Activated T-cell treated with anti-CD3 and anti-CD28 coated beads for 4 hours (primary cell): ENCODE results near the gene CEP85L.

Experiments
- DNase-seq: peaks from one replicate; pipeline ENCODE4 v3.0.0-alpha.2; 2020

The CEP85L gene

DNA sequence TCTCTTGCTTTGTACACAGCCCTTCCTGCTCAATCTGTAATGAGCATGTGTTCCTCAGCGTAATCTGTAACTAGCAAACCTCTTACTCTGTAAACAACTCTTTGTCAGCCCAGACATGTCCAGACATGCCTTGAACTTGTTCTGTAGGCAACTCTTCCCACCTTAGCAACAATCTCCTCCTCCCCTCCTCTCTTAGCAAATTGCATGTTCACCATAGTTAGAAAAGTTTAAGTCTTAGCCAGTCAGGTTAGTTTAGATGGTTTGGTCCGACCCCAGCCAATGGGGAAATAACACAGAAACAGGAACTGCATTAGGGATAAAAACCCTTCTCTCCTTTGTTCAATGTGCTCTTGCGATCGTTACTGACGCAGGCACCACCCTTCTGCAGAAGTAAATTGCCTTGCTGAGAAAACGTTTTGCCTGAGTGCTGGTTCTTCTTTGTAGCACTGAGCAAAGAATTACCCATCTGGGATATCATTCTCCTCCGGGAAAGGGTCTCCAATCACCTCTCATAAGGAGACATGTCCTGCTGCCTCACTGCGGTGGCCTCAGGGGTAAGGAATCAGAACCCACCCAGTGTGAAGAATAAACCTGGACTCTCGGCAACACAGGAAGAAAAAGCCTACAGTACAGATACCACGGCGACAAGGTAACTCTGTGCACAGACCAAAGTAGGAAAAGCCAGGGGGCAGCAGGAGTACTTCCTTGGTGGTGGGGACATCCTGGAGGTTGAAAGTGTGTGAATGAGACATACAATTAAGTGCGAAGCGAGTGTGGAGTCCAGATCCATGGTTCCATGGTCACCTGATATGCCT, 77.1 kb downstream of the CEP85L start:
- DNase-seq, result no peak

DNA sequence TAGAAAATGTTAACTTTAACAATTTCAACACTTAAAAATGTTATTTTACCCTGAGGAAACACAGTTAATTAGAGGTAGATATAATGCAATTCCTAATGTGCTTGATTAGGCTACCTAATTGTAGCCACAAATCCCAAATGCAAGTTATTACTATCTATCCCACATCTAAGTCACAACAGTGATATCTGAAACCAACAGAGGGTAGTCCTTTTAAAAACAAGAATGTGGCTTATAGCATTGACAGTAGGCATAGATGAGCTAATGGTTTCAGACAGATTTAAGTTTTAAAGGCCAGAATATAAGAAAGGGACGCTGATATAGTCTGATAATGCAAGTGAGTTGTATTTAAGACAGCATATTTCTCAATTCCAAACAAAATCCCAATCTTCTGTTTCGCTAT, 80.3 kb downstream of the CEP85L start:
- DNase-seq, result no peak

DNA sequence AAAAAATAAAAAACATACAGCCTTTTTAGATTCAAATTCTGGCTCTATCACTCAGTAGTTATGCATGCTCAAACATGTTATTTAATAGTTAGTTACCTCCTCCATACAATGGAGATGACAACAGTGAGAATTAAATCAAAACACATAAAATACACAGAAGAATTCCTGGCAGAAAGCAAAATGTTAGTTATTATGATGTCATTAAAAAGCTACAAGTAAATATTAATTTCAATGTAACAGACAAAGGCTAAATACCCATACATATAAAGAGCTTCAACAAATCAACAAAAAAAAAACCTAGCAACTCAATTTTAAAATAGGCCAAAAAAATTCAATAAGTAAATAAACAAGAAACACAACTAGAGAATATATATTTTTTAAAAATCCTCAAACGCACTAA, 81.9 kb downstream of the CEP85L start:
- DNase-seq, result no peak

DNA sequence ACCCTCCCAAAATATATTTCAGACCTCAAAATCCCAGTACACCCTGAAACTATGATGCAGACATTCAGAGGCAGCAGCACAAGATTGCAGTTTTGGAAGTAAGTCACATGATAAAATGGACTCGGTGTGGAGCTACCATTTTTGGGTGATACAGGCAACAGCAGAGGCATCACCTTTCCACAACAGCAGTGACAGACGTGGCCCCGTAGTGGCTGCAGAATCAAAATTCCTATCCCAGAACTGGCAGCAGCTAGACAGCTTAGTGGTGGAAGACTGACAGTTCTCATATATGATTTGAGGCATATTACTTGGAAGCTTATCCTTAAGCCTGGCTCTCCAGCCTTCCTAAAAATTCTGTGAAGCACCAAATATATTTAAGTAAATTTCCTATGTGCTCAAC, 83.4 kb downstream of the CEP85L start:
- no peak for DNase-seq

DNA sequence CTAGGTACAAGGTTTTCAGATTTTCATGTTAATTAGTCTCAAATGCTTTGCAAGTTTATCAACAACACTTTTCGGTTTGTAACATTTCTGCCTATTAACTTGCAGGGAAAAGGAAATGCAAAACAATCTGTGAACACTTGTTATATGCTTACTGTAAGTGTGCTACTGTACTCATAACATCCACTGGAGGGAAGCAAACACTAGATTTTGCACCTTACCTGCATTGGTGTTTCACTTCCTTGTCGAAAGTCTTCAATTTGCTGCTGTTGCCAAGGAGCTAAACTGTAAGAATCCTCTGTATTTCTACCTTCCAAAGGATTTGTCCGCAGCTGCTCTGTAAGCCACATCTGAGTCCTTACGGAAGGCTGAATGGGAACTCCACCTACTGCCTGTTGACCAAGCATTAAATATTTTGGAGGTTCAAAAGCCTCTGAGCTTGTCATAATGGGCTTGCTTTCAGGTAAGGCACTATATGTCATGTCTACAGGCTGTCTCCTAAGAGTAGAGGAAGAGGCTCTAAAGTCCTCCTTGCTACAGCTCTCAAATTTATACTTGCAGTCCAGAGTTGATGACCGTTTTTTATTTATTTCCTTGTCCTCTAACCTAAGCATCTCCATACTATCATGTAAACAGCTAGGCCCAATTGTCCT, 86.0 kb downstream of the CEP85L start:
- DNase-seq, result no peak

DNA sequence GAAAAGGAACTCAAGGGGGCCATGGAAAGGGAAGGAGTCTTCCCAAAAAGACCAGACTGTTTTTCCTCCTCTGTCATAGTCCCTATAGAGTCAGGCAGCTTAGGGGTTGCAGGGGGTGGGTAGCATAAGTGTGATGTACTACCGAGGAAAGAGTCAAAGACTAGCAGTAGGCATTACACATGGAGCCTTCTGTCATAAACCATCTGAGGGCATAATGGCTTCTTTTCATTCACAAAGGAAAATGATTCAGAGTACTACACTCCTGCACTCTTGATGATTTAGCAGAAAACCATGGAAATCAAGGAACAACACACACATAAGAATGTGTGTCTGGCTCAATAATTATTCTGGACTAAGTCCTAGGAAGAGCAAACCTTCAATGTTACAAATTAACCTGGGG, 88.4 kb downstream of the CEP85L start:
- DNase-seq, result no peak

DNA sequence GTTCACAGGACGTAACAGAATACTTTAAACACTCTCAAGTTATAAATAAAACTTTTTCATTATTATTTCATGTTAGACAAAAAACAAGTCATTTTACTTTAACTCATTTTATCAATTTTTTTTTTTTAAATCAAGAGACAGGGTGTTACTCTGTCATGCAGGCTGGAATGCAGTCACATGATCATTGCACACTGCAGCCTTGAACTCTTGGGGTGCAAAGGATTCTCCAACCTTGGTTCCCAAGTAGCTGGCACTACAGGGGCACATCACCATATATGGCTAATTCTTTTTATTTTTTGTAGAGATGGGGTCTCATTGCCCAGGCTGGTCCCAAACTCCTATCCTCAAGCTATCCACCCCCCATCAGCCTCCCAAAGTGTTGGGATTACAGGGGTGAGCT, 89.1 kb downstream of the CEP85L start:
- DNase-seq, result no peak

DNA sequence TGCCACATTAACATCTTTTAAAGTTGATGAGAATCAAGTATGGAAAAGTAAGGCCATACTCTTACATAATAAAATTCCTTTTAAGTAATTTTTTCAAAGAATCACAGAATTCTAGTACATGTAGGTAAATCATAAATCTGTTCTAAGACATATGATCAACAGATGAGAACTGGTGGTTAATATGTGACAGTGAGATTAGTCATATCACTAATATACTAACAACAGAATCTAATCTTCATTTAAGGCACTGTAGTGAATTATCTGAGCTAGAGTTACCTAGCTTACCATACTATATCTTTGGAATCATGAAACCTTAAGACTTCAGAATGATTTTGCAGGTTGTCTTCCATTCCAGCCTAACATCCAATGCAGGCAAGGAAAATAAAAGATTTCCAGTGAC, 91.7 kb downstream of the CEP85L start:
- no peak for DNase-seq

DNA sequence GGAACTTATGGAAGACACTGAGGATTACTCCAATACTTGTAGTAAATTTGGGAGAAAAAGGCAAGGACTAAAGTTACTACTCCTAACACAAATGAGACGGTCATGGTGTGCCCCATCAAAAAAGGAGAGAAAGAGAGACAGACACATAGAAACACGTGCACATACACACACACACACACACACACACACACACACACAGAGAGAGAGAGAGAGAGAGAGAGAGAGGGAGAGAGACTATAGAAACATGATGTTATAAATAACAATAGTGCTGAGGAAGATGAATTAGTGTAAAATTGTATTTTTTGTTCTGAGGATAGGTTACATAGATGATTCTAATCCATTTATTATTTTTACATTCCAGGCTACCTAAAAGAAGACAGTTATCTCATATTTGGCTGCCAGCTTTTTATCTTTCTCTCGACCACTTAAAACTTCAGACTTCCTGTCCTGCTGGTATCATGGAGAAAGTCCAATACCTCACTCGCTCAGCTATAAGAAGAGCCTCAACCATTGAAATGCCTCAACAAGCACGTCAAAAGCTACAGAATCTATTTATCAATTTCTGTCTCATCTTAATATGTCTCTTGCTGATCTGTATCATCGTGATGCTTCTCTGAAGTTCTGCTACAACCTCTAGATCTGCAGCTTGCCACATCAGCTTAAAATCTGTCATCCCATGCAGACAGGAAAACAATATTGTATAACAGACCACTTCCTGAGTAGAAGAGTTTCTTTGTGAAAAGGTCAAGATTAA, 92.8 kb downstream of the CEP85L start:
- DNase-seq, result no peak

DNA sequence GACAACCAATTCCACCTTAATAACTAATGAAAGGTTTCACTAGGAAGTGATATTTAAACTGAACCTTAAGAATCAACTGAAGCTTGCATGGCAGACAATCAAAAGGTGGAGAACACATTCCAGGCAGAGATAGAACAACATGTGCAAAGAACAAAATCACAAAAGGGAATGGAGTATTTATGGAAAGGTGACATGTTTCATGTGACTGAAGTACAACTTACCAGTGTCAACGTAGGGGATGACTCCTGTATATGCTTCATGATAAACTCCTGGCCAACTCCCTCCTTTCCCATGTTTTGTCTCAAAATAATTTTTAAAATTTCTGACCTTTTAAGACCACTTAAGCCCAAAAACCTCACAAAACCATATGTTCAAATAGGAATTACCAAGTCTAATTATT, 96.7 kb downstream of the CEP85L start:
- DNase-seq, result no peak

DNA sequence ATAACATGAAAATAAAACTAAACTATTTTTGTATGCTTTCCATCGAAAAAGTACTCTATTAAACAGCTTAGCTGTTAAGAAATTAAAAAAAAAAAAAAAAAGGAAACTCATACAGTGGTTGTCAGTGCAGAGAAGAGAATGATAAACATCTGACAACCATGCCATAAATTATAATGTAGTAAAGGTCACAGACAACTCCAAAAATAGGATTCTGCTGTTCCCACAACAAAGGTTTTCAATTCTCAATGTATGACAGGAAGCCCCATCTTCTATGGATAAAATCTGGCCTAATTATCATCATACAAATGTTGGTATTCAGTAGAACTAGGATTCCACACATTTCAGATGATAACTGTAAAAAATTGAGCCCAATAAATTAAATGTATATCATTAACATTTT, 98.3 kb downstream of the CEP85L start:
- no peak for DNase-seq

DNA sequence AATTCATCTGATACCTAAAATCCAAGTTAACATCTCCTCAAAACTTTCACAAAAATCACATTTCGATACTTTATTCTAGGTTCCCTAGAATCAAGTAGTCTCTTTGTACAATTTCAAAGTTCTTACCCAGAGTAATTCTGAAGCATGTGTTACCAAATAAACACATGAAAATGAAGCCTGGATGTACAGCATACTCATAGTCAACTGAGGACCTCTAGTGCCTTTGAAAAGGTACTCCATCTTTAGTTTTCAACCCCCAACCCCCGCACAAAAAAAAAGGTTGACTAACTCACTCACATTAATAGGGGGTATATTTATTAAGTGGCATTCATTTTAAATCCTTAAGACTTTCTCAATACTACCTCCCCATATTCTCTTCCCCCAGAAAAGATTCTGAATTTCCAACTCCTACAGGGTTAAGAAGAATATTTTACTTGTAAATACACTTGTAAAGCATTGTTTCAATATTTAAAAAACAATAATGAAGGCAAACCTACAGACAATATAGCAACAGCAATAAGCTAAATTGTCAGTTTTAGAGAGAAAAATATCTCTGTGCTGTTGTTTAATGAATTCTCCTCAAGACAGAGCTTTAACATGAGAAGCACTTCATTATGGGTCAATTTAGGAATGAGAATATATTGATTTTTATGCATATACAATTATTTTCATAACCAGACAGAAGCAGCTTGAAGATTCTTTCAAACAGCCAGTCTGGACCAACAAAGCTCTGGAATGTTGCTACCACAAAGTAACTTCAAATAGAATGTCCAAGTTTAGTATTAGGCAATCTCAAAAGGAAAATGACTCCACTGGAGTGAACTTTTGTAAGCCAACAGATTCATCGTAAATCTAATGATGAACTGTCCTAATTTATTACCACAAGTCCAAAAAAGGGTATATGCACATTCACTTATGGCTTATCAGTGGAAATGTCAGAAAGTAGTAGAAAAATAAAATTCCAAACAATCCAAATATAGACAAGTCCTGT, 100.0 kb downstream of the CEP85L start:
- no peak for DNase-seq

DNA sequence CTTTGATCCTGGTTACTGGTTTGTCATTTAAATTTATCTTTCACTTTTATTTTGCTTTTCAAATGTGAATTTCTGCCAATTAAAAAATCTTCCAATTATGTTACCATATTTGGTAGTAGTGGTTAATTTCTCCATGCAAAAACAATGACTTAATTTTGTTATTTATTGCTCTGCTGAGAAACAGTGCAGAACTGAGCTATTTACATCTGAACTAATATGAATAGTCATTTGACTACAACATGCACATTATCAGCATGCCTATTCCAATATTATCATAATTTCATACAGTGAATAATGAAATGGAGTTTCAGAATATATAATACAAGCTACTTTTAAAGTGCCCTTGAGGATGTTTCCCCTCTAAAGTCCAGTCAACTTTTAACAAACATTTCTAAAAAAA, 102.8 kb downstream of the CEP85L start:
- DNase-seq, result no peak

DNA sequence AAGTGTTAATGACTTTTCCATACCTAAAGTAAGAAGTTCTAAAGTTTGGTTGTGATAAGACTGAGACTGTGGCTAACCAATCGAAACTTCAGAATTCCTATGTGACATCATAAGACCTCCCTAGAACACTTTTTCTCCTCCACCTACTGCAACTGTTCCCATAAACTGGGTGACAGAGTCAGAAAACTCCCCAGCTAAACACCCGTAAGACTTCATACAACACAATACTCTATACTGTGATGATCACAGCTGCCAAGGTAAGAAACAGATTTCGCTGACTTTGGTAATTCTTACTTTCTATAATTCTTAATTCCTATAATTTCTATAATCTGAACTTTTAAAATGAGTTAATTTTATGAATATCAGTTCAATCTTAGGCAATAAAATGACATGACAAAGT, 103.3 kb downstream of the CEP85L start, which contains the start of gene PLN:
TSS of gene PLN (plus strand) at position 161 of the 400 bp plus-strand sequence. CDS start 10,626 bp downstream, outside the sequence.
- DNase-seq, result no peak

DNA sequence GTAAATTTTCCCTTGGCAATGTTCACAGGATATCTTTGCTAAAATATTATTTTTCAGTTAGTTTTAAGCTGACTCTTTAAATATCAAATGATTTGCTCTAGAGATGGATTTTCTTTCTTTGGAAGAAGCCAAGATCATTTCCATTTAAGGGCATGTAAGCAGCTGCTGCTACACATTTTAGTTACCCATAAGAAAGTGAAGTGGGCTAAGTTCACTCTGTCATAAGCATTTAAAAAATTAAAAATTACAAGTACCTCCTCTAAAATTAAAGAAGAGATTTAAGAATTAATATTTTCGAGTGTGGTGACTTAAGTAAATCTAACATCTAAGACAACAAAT, 104.5 kb downstream of the CEP85L start:
- DNase-seq, result no peak

DNA sequence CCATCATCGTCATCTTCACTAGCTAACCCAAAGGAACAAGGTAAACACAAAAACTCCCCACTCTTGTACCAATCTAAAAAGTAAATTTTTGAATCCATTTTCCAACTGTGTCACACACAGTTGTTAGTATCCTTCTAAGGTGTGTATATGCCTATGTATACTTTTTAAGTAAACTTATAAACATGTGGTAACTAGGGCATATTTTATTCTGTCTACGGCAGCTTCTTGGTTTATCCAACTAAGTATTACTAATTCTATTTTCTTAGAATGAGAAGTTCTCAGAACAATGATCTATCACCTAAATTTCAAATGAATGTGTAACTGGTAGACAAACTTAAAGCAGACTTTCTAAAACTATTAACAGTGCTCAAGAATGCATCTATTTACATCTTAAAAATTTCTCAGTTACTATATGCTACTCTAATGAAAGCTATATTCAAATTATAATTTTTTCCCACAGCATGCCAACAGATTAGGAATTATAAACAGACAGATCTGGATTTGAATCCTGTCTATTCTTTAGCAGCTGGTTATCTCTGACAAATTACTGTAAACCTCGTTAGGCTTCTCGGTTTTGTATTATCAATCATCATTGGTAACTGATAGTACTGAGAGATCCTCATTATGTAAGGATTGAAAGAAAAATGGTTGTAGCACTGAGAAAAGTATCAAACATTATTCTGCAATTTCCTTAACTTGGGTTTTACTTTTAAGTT, 105.1 kb downstream of the CEP85L start:
- DNase-seq, result no peak

DNA sequence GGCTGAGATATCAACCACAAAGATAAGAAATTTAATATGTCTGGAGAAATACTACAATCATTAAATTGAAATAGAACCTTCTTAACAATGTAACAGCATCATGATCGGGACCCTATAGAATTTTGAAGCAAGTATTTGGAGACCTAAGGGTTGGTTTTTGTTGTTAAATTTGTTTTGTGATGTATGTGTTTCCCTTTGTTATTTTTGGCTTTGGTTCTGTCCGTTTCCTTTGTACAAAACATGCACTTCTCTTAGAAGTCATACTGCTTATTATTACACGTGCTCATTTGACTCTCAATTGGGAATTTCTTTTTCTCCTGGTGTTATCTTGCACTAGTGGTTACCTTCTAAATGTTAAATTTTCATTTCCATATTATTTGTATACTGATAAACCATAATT, 107.3 kb downstream of the CEP85L start:
- DNase-seq, result no peak

DNA sequence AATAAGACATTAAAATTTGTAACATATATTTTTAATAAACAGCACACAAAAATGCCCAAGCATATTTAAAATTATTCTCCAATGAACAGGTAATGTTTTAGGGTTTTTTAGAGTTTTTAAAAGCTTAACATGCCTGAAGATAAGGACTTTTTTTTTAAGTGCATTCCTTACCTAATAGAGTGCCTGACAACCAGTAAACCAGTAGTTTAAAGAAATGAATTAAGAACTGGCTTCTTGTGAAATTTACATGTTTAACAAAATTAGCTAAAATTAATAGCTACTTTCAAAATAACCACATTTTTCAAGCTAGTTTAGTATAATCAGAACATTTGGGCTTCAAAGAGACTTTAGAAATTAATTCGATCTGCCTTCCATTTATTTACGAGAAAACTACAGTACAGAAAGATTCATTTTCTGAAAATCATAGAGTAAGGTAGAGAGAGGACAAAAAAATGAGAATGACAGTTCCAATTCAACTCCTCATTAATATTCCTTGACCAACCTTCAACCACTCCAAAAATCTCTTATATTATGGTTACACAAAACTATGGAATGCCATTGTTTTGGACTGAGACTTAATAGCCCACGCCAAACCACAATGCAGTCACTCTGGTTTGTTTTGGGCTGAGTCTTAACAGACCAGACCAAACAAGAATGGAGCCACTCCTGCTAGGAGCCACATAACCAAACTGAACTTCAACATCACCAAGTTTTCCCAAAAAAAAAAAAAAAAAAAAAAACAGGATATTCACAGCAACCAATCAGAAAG, 109.0 kb downstream of the CEP85L start:
- no peak for DNase-seq

DNA sequence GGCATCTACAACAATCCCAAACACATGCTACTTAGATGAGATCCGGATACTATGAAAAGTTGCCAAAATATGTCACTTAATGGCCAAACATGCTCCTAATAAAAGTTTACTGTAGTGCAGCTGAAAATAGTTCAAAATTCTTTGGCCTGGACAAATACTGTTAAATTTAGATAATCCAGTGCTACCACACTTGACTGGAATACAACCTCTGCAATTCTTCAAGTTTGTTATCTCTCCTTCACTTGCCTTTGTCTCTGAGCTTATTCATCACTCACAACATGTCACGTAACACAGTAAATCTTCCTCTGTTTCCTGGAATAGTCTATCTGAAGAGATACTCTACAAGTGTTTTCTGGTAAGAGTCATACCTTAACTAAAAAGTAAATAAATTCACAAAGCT, 113.8 kb downstream of the CEP85L start:
- DNase-seq, result no peak

DNA sequence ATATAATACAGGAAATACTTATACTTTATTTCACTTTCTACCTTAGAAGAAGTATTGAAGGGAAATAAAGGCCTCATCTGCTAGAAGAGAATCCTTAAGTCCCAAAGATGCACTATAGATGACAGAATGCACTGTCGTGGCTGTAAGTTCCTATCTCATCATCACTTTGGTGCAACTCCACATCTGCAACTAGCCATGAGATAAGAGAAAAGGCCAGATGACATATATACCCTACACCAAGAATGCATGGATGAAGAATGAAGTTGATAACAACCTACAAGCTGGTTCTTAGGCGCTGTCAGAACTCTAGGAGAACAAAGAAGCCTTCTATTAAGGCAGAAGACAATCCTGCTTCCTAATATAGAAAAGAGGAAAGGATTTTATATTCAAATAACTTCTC, 114.9 kb downstream of the CEP85L start:
- no peak for DNase-seq

DNA sequence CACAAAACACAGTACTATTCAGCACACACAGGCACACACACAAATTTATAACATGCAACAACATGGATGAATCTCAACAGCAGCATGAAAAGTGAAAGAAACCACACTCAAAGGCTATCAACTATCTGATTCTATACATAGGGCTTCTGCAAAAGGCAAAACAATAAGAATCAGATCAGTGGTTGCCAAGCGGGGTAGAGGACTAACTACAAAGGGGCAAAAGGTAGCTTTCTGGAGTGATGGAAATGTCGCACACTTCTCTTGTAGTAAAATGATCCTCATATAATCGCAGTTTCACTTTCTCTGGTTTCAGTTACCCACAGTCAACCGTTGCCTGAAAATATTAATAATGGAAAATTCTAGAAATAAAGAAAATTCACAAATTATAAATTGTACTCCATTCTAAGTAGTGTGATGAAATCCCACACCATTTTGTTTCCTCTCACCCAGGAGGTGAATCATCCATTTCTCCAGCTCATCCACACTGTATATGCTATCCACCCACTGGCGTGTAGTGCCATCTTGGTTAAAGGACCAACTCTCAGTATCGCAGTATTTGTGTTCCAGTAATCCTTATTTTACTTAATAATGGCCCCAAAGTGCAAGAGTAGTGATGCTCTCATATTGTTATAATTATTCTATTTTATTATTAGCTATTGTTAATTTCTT, 116.1 kb downstream of the CEP85L start:
- no peak for DNase-seq
